GM19240 (cell line): ENCODE data around the gene POLR1G.

Source experiments
- DNase-seq: peaks from one replicate; pipeline ENCODE4 v3.0.0; 2011; ENCODE audit warnings: low spot score; ENCODE audit not compliant: insufficient read length

POLR1G gene

DNA sequence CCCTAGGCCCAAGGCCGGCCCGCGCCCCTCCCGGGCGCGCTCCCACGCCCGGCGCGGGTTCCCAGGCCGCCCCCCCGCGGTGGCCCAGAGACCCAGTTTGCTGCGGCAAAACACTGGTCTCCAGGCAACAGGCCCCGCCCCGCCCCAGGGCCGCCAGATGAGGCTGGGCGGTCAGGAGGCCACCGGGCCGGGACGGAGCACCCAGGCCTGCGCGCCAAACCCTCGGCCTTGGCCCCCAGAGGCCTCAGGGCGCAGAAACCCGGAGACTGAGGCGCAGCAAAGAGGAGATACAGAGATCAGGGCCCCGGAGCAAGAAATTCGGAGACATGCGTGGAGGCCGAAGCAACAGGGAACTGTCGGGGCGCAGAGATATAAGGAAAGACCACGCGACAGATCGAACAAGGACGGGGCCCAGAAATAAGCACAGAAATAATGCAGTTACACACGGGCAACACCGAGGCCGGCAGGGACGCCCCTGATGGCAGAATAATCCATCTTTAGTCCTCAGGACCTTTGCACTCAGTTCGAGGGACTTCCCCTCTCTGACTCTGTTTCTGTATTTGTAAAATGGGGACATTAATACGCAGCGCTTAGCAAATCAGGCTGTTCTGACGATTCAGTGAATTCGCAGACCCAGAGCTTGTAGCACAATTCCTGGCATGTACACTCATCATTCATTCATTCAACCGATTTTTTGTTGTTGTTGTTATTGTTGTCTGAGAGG, 38.0 kb downstream of the POLR1G start:
- no peak for DNase-seq

GRCh38 chr19:45445139-45445538, 38.7 kb downstream of the POLR1G start:
- DNase-seq: no peak

- DNase-seq: no peak
Observed at GRCh38 chr19:45446295-45446694, 39.9 kb downstream of the POLR1G start.

- DNase-seq: no peak
Observed at GRCh38 chr19:45446944-45447343, 40.5 kb downstream of the POLR1G start.

GRCh38 chr19:45448425-45448756, 41.9 kb downstream of the POLR1G start:
- DNase-seq: no peak

GRCh38 chr19:45448887-45449299, 42.4 kb downstream of the POLR1G start:
- no peak for DNase-seq

GRCh38 chr19:45450012-45450333, 43.5 kb downstream of the POLR1G start:
- DNase-seq: no peak

DNA sequence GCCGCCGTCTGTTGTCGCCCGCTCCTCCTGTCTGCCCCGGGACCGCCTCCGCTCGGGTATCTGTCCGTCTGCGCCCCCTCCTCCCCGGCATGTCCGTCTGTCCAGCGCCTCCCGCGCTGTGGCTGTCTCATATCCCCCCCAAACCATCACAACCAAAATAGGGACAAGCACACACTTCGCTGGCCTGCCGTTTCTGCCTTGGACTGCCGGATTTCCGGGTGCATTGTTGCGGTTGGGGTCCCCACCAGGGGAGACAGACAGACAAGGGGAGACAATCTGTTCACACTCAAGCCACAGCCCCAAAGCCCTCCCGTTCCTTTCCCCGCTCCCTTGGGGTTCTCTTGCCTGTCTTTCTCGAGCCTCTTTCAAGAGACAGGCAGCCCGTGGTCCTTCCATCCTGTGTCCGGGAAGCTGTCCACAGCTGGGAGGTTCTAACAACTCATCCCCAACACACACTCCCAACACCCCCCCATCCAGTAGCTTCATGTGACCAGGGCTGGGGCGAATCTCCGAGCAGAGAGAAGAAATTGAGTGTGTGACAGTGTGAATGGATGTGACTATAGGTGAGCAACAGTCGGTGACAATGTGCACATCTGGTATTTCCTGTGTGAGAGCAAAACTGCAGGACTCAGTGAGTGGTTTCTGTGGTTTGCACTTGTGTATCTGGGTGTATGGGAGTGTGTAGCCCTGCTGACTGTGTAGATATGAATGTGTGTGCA, 44.8 kb downstream of the POLR1G start:
- no peak for DNase-seq

DNA sequence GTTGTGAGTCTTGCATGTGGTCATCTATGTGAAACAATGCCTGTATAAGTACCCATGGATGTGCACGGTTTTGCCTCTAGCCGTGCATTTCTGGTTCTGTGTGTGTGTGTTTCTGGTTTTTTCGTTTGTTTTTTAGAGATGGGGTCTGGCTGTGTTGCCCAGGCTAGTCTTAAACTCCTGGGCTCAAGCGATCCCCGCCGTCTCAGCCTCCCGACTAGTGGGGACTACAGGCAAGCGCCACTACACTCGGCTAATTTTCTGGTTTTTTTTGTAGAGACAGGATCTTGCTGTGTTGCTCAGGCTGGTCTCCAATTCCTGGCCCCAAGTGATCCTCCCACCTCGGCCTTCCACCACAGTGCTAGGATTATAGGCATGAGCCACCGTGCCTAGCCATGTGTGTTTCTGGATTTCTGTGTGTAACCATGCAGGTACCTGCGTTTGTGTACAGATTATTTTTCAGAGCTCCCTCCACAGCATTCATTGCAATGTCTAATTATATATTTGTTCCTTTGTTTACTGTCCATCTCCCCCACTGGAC, 45.5 kb downstream of the POLR1G start:
- no peak for DNase-seq

- no peak for DNase-seq
Observed at GRCh38 chr19:45455707-45456499, 49.5 kb downstream of the POLR1G start.

DNA sequence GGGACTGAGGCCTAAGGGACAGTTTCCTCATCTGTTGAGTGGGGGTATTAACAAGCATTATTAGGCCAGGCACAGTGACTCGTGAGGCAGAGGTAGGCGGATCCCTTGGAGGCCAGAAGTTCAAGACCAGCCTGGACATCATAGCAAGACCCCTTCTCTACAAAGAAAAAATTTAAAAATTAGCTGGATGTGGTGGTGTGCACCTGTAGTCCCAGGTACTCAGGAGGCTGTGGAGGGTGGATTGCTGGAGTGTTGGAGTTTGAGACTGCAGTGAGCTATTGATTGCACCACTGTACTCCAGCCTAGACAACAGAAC, 50.0 kb downstream of the POLR1G start:
- DNase-seq: no peak

- DNase-seq: no peak
Observed at GRCh38 chr19:45457776-45458175, 51.3 kb downstream of the POLR1G start.
